Epithelial cell of proximal tubule (primary cell): ENCODE results near the gene SEMA6A. TPM values are rescaled to one million over a fixed set of nuclear protein-coding genes. Genes with fewer than 3 reads are reported as not detected.

Experiments used
- DNase-seq: peaks from one replicate; pipeline ENCODE4 v3.0.0-alpha.2; 2011; ENCODE audit warnings: low read depth
- H3K4me3 ChIP-seq: 2 replicates; pipeline ENCODE4 v1.5.1; 2011; ENCODE audit warnings: low read depth, mild to moderate bottlenecking, low read length
- CTCF ChIP-seq: conservative IDR thresholded peaks from 2 replicates; pipeline ENCODE4 v1.5.1; 2012; ENCODE audit warnings: low read depth, mild to moderate bottlenecking, low read length
- total RNA-seq: library from RNA; depleted of rRNA; stranded (reverse); fragments of >200 nt; gene quantifications from 2 replicates; pipeline ENCODE4 v1.2.3, GENCODE V29; 2015

The SEMA6A gene
- total RNA-seq, 1 donor from 2014 or later, result 11.6 TPM

GRCh38 chr5:116562669-116563068, 12.0 kb downstream of the SEMA6A start:
- TF ChIP-seq CTCF, result no peak
- no peak overlapping the region for H3K4me3 ChIP-seq
- no peak for DNase-seq

- DNase-seq, result no peak
- no peak for TF ChIP-seq CTCF
- no peak overlapping the region for H3K4me3 ChIP-seq
These were observed 13.0 kb downstream of the SEMA6A start for GRCh38 chr5:116561658-116562057.

- no peak overlapping the region for H3K4me3 ChIP-seq
- DNase-seq, result no peak
- no peak for TF ChIP-seq CTCF
These were observed 14.9 kb downstream of the SEMA6A start for GRCh38 chr5:116559673-116560164.

- no peak overlapping the region for H3K4me3 ChIP-seq
- TF ChIP-seq CTCF, result no peak
- DNase-seq, result no peak
These were observed 15.4 kb downstream of the SEMA6A start for GRCh38 chr5:116559239-116559638.

GRCh38 chr5:116557669-116558271, 16.9 kb downstream of the SEMA6A start:
- DNase-seq, result no peak
- no peak overlapping the region for H3K4me3 ChIP-seq
- peak; percentile 77 for TF ChIP-seq CTCF

GRCh38 chr5:116554764-116555163, 19.9 kb downstream of the SEMA6A start:
- H3K4me3 ChIP-seq, result no peak overlapping the region
- no peak for TF ChIP-seq CTCF
- no peak for DNase-seq

GRCh38 chr5:116553366-116553765, 21.3 kb downstream of the SEMA6A start:
- no peak overlapping the region for H3K4me3 ChIP-seq
- no peak for DNase-seq
- TF ChIP-seq CTCF, result no peak
